Gastrocnemius medialis (tissue), 4 donors: ENCODE results near the gene PARD3B. TPM values are rescaled to one million over a fixed set of nuclear protein-coding genes. Genes with fewer than 3 reads are reported as not detected.

Source experiments
- ATAC-seq, 2 donors: fragments of 150-250 bp; one replicate each; pipeline ENCODE4 v1.9.1; 2016
- DNase-seq, 2 donors: peaks; one replicate each; pipeline ENCODE4 v3.0.0-alpha.2; 2019
- H3K27ac ChIP-seq, 4 donors: fragments of 200-600 bp; sonication (generic); 1 replicate in 1 of 4; 2 replicates in 3 of 4; pipeline ENCODE4 v1.5.1; 2016 to 2018; ENCODE audit warnings: mild to moderate bottlenecking in 2 of 4, moderate library complexity in 1 of 4
- H3K27me3 ChIP-seq, 3 donors: fragments of 200-600 bp; sonication (generic) in 2 of 3; 1 replicate in 1 of 3; 2 replicates in 2 of 3; pipeline versions ENCODE4 v1.5.1 to v1.6.0; 2016 to 2019; ENCODE audit warnings: mild to moderate bottlenecking in 1 of 3, moderate library complexity in 1 of 3
- H3K36me3 ChIP-seq, 2 donors: fragments of 200-600 bp; sonication (generic) in 1 of 2; one replicate each; pipeline ENCODE4 v1.5.1; 2017 to 2018
- H3K4me1 ChIP-seq, 2 donors: fragments of 200-600 bp; sonication (generic) in 1 of 2; one replicate each; pipeline ENCODE4 v1.5.1; 2016 to 2017; ENCODE audit warnings: mild to moderate bottlenecking in 2 of 2
- H3K4me3 ChIP-seq, 4 donors: fragments of 200-600 bp; sonication (generic) in 3 of 4; 1 replicate in 1 of 4; 2 replicates in 3 of 4; pipeline ENCODE4 v1.5.1; 2016 to 2019; ENCODE audit warnings: mild to moderate bottlenecking in 2 of 4
- H3K9me3 ChIP-seq, 3 donors: fragments of 200-600 bp; sonication (generic) in 2 of 3; 1 replicate in 1 of 3; 2 replicates in 2 of 3; pipeline ENCODE4 v1.5.1; 2016 to 2019
- CTCF ChIP-seq, 5 experiments: fragments of 450-650 bp in 3 of 5; fragments of 200-600 bp in 2 of 5; sonication (generic) in 2 of 5; IDR thresholded peaks in 4 of 5; conservative IDR thresholded peaks in 1 of 5; 1 replicate in 4 of 5; 2 replicates in 1 of 5; pipeline ENCODE4 v1.5.1; 2016 to 2019; ENCODE audit warnings: antibody characterized with exemption in 5 of 5, mild to moderate bottlenecking in 3 of 5, moderate library complexity in 3 of 5
- POLR2A ChIP-seq, 2 donors: fragments of 450-650 bp; IDR thresholded peaks; one replicate each; pipeline ENCODE4 v1.6.1; 2017; ENCODE audit warnings: antibody characterized with exemption in 2 of 2, mild to moderate bottlenecking in 2 of 2, moderate library complexity in 2 of 2
- in situ Hi-C, 4 donors: fragments of 200-750 bp; cut with MboI; loops; one replicate each; pipeline versions ENCODE4 v1.15.0 to v1.8.0; 2017; ENCODE audit warnings: low sequenced_read_pairs in 4 of 4
- intact Hi-C: fragments of 100-400 bp; cut with DNase I; formaldehyde crosslinking; loops from one replicate; pipeline ENCODE4 v1.15.1; 2023; ENCODE audit warnings: low total_unique reads
- total RNA-seq, 4 donors: library from RNA; depleted of rRNA; stranded (reverse); fragments of >200 nt; gene quantifications; one replicate each; pipeline versions ENCODE4 v1.1.0 to v1.2.3, GENCODE V29; 2016

The PARD3B gene
- total RNA-seq, 4 donors from 2014 or later, result 2.2 to 15.5 (median 4.6) TPM

GRCh38 chr2:205644018-205644417, 1098.7 kb downstream of the PARD3B start:
- DNase-seq (no peak), ATAC-seq (no peak)
- in situ Hi-C loops, result no loop called here
- H3K27ac ChIP-seq, result no peak overlapping the region
- H3K36me3 ChIP-seq, result no peaks in the 10 kb centered on the region
- TF ChIP-seq CTCF (IDR thresholded peaks at IDR 0.05 in 4 of 5, conservative IDR thresholded peaks at IDR 0.05 in 1 of 5) (no peak), POLR2A (IDR thresholded peaks at IDR 0.05) (no peak)
- no peaks in the 10 kb centered on the region for H3K9me3 ChIP-seq
- intact Hi-C loops, result no loop called here
- H3K27me3 ChIP-seq, result no peaks in the 10 kb centered on the region
- no peaks in the 10 kb centered on the region for H3K4me1 ChIP-seq
- H3K4me3 ChIP-seq, result no peak overlapping the region

GRCh38 chr2:205646680-205647079, 1101.4 kb downstream of the PARD3B start:
- intact Hi-C loops (no loop called here), in situ Hi-C loops (no loop called here)
- Histone ChIP-seq H3K9me3 (no peaks in the 10 kb centered on the region), H3K27me3 (no peaks in the 10 kb centered on the region), H3K27ac (no peak overlapping the region), H3K36me3 (no peaks in the 10 kb centered on the region), H3K4me3 (no peak overlapping the region), H3K4me1 (no peaks in the 10 kb centered on the region)
- ATAC-seq (no peak), DNase-seq (no peak)
- TF ChIP-seq POLR2A (IDR thresholded peaks at IDR 0.05) (no peak), CTCF (IDR thresholded peaks at IDR 0.05 in 4 of 5, conservative IDR thresholded peaks at IDR 0.05 in 1 of 5) (no peak)

- TF ChIP-seq CTCF (IDR thresholded peaks at IDR 0.05 in 4 of 5, conservative IDR thresholded peaks at IDR 0.05 in 1 of 5) (no peak), POLR2A (IDR thresholded peaks at IDR 0.05) (no peak)
- Histone ChIP-seq H3K27me3 (no peaks in the 10 kb centered on the region), H3K36me3 (no peaks in the 10 kb centered on the region), H3K4me3 (no peak overlapping the region), H3K27ac (no peak overlapping the region), H3K9me3 (no peaks in the 10 kb centered on the region), H3K4me1 (no peaks in the 10 kb centered on the region)
- no peak for ATAC-seq
- intact Hi-C loops (no loop called here), in situ Hi-C loops (no loop called here)
- DNase-seq, result no peak
Observed at GRCh38 chr2:205650450-205650849, 1105.2 kb downstream of the PARD3B start.

- H3K4me1 ChIP-seq, result no peaks in the 10 kb centered on the region
- DNase-seq (no peak), ATAC-seq (no peak)
- in situ Hi-C loops, result no loop called here
- no peaks in the 10 kb centered on the region for H3K9me3 ChIP-seq
- H3K36me3 ChIP-seq, result no peaks in the 10 kb centered on the region
- intact Hi-C loops, result no loop called here
- TF ChIP-seq CTCF (IDR thresholded peaks at IDR 0.05 in 4 of 5, conservative IDR thresholded peaks at IDR 0.05 in 1 of 5) (no peak), POLR2A (IDR thresholded peaks at IDR 0.05) (no peak)
- no peak overlapping the region for H3K27ac ChIP-seq
- H3K27me3 ChIP-seq, result no peaks in the 10 kb centered on the region
- no peak overlapping the region for H3K4me3 ChIP-seq
Observed at GRCh38 chr2:205650931-205651330, 1105.7 kb downstream of the PARD3B start.

- intact Hi-C loops (no loop called here), in situ Hi-C loops (no loop called here)
- no peak for TF ChIP-seq CTCF (IDR thresholded peaks at IDR 0.05 in 4 of 5, conservative IDR thresholded peaks at IDR 0.05 in 1 of 5)
- no peak for TF ChIP-seq POLR2A (IDR thresholded peaks at IDR 0.05)
- no peaks in the 10 kb centered on the region for H3K9me3 ChIP-seq
- H3K27me3 ChIP-seq, result no peaks in the 10 kb centered on the region
- ATAC-seq (no peak), DNase-seq (no peak)
- no peaks in the 10 kb centered on the region for H3K36me3 ChIP-seq
- H3K4me3 ChIP-seq, result no peak overlapping the region
- no peaks in the 10 kb centered on the region for H3K4me1 ChIP-seq
- H3K27ac ChIP-seq, result no peak overlapping the region
Observed at GRCh38 chr2:205651719-205652118, 1106.4 kb downstream of the PARD3B start.
